ENCODE results near the gene CAMK2A. TPM values are rescaled to one million over a fixed set of nuclear protein-coding genes. Genes with fewer than 3 reads are reported as not detected.

CAMK2A gene
- polyA plus RNA-seq, 1 donor (not counting 4 experiments of a cell fraction or from before 2014, with no cell fraction given) = 0.05 TPM

DNA sequence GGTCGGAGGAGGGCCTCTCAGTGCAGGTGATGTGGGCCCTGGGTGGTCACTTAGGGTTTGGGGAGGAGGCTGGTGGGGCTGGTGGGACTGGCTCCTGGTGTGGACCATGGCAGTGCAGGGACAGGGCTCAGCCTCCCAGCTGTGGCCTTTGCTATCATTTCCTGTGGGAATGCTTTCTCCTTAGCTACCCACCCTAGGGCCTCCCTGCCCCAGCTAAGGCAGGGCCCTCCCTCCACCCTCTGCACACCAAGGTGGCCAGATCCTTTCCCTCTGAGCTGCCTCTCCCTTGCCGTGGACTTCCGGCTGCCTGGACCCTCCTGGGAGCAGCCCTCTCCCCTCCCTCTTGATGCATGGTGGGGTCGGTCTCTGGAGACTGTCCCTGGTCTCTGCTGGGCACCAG lies 35.9 kb upstream of the CAMK2A start:
- Histone ChIP-seq H3K9me1 (ENCODE audit: control insufficient read depth, extremely low read depth, insufficient read depth, low read length) (no peaks in the 10 kb centered on the region), H3K4me3 (ENCODE audit: control insufficient read depth in 2 of 3, extremely low read depth in 1 of 3, insufficient read depth in 2 of 3, low read depth in 1 of 3, low read length in 3 of 3) (no peak overlapping the region), H3K36me3 (ENCODE audit: control insufficient read depth in 2 of 2, extremely low read depth in 1 of 2, insufficient read depth in 2 of 2, low read length in 2 of 2) (no peaks in the 10 kb centered on the region), H3K9me3 (ENCODE audit: control insufficient read depth, low read depth, low read length) (no peaks in the 10 kb centered on the region), H3K79me2 (ENCODE audit: control insufficient read depth, insufficient read depth, low read length) (no peaks in the 10 kb centered on the region), H3K4me2 (ENCODE audit: control insufficient read depth, extremely low read depth, insufficient read depth, low read depth, low read length) (no peak overlapping the region), H2AFZ (ENCODE audit: control insufficient read depth, low read length) (no peak overlapping the region), H3K4me1 (ENCODE audit: control insufficient read depth, extremely low read depth, insufficient read depth, low read length) (peaks cover 31% of the 10 kb centered on the region), H4K20me1 (ENCODE audit: control insufficient read depth, extremely low read depth, insufficient read depth, low read length) (no peaks in the 10 kb centered on the region), H3K9ac (ENCODE audit: control insufficient read depth, extremely low read depth, insufficient read depth, low read length) (no peak overlapping the region), H3K27me3 (ENCODE audit: control insufficient read depth, extremely low read depth, insufficient read depth, low read length) (no peaks in the 10 kb centered on the region), H3K27ac (ENCODE audit: control insufficient read depth, insufficient read depth, low read length) (no peak overlapping the region)
- DNase-seq (ENCODE audit: low read depth, low spot score) = no peak
- dilution Hi-C loops (cut with MboI; ENCODE audit: extremely low pct_ligation_motif_present, low sequenced_read_pairs) = no loop called here
- FAIRE-seq = no peak
- TF ChIP-seq EZH2 (IDR thresholded peaks at IDR 0.05; ENCODE audit: low read length) = no peak
- TF ChIP-seq, protein P1, sequence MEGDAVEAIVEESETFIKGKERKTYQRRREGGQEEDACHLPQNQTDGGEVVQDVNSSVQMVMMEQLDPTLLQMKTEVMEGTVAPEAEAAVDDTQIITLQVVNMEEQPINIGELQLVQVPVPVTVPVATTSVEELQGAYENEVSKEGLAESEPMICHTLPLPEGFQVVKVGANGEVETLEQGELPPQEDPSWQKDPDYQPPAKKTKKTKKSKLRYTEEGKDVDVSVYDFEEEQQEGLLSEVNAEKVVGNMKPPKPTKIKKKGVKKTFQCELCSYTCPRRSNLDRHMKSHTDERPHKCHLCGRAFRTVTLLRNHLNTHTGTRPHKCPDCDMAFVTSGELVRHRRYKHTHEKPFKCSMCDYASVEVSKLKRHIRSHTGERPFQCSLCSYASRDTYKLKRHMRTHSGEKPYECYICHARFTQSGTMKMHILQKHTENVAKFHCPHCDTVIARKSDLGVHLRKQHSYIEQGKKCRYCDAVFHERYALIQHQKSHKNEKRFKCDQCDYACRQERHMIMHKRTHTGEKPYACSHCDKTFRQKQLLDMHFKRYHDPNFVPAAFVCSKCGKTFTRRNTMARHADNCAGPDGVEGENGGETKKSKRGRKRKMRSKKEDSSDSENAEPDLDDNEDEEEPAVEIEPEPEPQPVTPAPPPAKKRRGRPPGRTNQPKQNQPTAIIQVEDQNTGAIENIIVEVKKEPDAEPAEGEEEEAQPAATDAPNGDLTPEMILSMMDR (optimal IDR thresholded peaks at IDR 0.05 in 1 of 3, IDR thresholded peaks at IDR 0.05 in 1 of 3, conservative IDR thresholded peaks at IDR 0.05 in 1 of 3; ENCODE audit: extremely low read depth in 1 of 3, insufficient read depth in 2 of 3, low read length in 3 of 3) = no peak

DNA sequence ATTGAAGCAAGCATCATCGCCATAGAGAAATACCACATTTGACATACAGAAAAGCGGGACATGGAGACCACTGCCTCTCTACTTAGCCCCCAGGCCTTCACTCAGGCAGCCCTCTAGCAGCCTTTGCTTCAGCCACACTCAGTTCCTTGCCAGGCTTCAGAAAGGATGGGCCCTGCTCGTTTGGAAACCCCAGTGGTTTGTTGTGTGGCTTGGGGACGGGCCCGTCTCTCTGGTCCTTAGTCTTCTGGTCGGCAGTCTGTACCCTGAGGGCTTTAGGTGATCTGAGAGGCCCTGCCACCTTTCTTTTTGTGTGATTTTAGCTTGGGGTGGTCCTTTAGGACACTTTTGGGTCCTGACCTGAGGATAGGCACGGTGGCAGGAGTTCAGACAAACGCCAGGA lies 34.2 kb upstream of the CAMK2A start:
- H3K4me3 ChIP-seq (ENCODE audit: control insufficient read depth in 2 of 3, extremely low read depth in 1 of 3, insufficient read depth in 2 of 3, low read depth in 1 of 3, low read length in 3 of 3) = no peak overlapping the region
- H3K27me3 ChIP-seq (ENCODE audit: control insufficient read depth, extremely low read depth, insufficient read depth, low read length) = no peaks in the 10 kb centered on the region
- peaks cover 47% of the 10 kb centered on the region for H3K4me1 ChIP-seq (ENCODE audit: control insufficient read depth, extremely low read depth, insufficient read depth, low read length)
- H3K27ac ChIP-seq (ENCODE audit: control insufficient read depth, insufficient read depth, low read length) = no peak overlapping the region
- no peaks in the 10 kb centered on the region for H3K9me1 ChIP-seq (ENCODE audit: control insufficient read depth, extremely low read depth, insufficient read depth, low read length)
- TF ChIP-seq, protein P1 (optimal IDR thresholded peaks at IDR 0.05 in 1 of 3, IDR thresholded peaks at IDR 0.05 in 1 of 3, conservative IDR thresholded peaks at IDR 0.05 in 1 of 3; ENCODE audit: extremely low read depth in 1 of 3, insufficient read depth in 2 of 3, low read length in 3 of 3) = no peak
- no peak for TF ChIP-seq EZH2 (IDR thresholded peaks at IDR 0.05; ENCODE audit: low read length)
- H4K20me1 ChIP-seq (ENCODE audit: control insufficient read depth, extremely low read depth, insufficient read depth, low read length) = no peaks in the 10 kb centered on the region
- no peak overlapping the region for H3K9ac ChIP-seq (ENCODE audit: control insufficient read depth, extremely low read depth, insufficient read depth, low read length)
- no peaks in the 10 kb centered on the region for H3K36me3 ChIP-seq (ENCODE audit: control insufficient read depth in 2 of 2, extremely low read depth in 1 of 2, insufficient read depth in 2 of 2, low read length in 2 of 2)
- dilution Hi-C loops (cut with MboI; ENCODE audit: extremely low pct_ligation_motif_present, low sequenced_read_pairs) = no loop called here
- FAIRE-seq = no peak
- DNase-seq (ENCODE audit: low read depth, low spot score) = no peak
- H3K4me2 ChIP-seq (ENCODE audit: control insufficient read depth, extremely low read depth, insufficient read depth, low read depth, low read length) = no peak overlapping the region
- H3K9me3 ChIP-seq (ENCODE audit: control insufficient read depth, low read depth, low read length) = no peaks in the 10 kb centered on the region
- H2AFZ ChIP-seq (ENCODE audit: control insufficient read depth, low read length) = no peak overlapping the region
- H3K79me2 ChIP-seq (ENCODE audit: control insufficient read depth, insufficient read depth, low read length) = no peaks in the 10 kb centered on the region
